H7 (cell line): Measurements from ENCODE around the gene SLC30A3. TPM values are rescaled to one million over a fixed set of nuclear protein-coding genes. Genes with fewer than 3 reads are reported as not detected.
"Not testable (repeated sequence)": the region's sequence is repeated elsewhere in the genome, so short reads cannot be mapped to it uniquely, and the experiment has no call there.

Experiments used
- DNase-seq: peaks from one replicate; pipeline ENCODE4 v3.0.0; 2012
- H3K27me3 ChIP-seq: 2 replicates; pipeline ENCODE4 v1.6.0; 2011; ENCODE audit warnings: mild to moderate bottlenecking, low read length; ENCODE audit not compliant: control insufficient read depth, insufficient read depth
- H3K36me3 ChIP-seq: replicated peaks from 2 replicates; pipeline ENCODE4 v1.5.1; 2011; ENCODE audit warnings: low read length; ENCODE audit not compliant: control insufficient read depth, insufficient read depth
- H3K4me3 ChIP-seq: 2 replicates; pipeline ENCODE4 v1.5.1; 2011; ENCODE audit warnings: low read depth, mild to moderate bottlenecking, control low read depth, low read length, moderate library complexity; ENCODE audit not compliant: insufficient read depth
- total RNA-seq: library from RNA; depleted of rRNA; stranded (reverse); fragments of >200 nt; shearing (Covaris generic); gene quantifications from 2 replicates; pipeline ENCODE4 v1.2.3, GENCODE V29; 2014; rRNA removed

SLC30A3 gene, protein sequence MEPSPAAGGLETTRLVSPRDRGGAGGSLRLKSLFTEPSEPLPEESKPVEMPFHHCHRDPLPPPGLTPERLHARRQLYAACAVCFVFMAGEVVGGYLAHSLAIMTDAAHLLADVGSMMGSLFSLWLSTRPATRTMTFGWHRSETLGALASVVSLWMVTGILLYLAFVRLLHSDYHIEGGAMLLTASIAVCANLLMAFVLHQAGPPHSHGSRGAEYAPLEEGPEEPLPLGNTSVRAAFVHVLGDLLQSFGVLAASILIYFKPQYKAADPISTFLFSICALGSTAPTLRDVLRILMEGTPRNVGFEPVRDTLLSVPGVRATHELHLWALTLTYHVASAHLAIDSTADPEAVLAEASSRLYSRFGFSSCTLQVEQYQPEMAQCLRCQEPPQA
- 0.89 and 1.4 TPM in 2 replicates for total RNA-seq

DNA sequence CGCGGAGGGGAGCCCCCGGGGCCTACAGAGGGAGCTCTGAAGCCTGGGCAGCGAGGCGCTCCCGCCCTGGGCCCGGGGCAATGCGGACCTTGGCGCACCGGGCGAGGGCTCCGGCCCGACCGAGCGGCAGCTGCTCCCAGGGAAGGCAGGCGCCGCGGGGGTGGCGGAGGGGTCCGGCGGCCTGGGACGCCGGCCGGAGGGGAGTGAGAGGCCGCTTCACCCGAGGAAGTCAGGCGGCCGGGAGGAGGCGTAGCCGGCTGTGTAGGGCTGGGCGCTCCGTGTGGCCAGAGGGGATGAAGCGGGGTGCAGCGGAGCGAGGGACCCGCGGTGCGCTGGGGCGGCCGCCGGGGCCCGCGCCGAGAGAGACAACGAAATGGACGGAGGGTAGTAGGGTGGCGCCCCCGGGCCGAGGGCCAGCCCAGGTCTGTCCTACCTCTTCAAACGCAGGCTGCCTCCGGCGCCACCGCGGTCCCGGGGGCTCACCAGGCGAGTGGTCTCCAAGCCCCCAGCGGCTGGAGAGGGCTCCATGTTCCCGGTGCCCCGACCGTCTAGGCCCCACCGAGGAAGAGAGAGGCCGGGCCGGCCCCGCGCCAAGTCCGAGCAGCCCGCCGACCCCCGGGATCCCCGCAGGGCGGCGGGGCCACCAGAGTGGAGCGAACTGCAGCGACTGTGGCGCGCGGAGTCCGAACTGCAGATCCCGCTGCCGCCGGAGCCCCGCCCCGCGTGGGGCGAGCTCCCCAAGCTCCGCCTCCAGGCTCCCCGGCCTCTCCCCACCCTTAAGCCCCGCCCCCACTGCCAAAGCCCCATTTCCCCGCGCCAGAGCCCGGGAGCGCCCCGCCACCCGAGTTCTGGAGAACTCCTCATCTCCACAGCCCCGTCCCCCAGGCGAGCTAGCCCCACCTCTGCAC, at the start of gene SLC30A3:
TSS of gene SLC30A3 (minus strand) at position 669 of the 908 bp plus-strand sequence. CDS start at position 528, 141 bp downstream.
- no peaks in the 10 kb centered on the region for H3K36me3 ChIP-seq
- peak within 1 kb of the TSS; percentile 63 for H3K4me3 ChIP-seq
- peaks cover 71% of the 10 kb centered on the region for H3K27me3 ChIP-seq
- peak; percentile 94 for DNase-seq

- DNase-seq: no peak
- no peaks in the 10 kb centered on the region for H3K36me3 ChIP-seq
- peaks cover 15% of the 10 kb centered on the region for H3K27me3 ChIP-seq
- no peak overlapping the region for H3K4me3 ChIP-seq
Observed at GRCh38 chr2:27312152-27312551, 49.3 kb upstream of the SLC30A3 start.

DNA sequence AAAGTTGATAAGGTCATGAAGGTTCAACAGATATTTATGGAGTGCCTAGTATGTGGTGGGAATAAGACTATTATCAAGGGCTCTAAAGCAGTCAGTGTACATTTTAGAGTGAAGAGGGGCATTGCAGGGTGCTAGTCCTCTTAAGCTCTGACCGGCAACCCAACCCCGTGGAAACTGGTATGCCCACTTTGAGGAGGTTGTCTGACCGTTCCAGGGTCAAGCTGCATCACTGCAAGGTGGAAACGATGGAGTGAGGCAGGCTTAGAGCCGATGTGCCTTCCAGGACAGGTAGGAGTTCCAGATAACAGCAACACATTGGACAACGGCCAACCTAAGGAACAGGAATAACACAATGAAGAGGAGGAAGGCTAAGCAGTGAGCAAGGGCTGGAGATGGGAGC, 46.8 kb upstream of the SLC30A3 start:
- Histone ChIP-seq H3K27me3 (peaks cover 38% of the 10 kb centered on the region), H3K36me3 (no peaks in the 10 kb centered on the region), H3K4me3 (no peak overlapping the region)
- DNase-seq: no peak

DNA sequence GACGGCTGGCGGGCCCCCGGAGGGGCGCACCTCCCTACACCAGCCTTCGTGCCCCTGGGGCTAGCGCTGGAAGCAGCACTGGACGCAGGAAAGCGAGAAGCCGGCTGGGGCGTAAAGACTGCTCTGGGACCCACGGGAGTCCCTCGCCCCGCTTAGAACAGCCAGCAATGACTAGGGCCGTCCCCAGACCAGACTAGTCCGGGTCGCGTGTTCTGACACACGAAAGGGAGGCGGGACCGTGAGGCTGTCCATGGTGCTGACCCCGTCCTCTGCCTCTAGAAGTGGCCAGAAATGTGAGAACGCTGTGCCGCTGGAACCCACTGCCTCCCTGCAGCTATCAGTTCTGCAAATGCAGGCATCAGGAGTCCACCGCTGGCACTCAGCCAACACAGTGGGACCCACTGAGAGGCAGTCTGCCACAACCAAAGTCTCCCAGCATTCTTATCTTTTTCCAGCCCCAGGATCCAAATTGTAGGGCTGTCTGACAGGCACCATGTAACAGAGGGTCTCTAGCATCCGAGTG, 45.6 kb upstream of the SLC30A3 start, which contains the start of gene UCN:
TSS of gene UCN (minus strand) at position 87 of the 523 bp plus-strand sequence. CDS start 550 bp downstream, outside the sequence.
- Histone ChIP-seq H3K4me3 (peak within 1 kb of the TSS; percentile 4; the same call in 1 of the 2 replicates), H3K27me3 (peaks cover 41% of the 10 kb centered on the region)

DNA sequence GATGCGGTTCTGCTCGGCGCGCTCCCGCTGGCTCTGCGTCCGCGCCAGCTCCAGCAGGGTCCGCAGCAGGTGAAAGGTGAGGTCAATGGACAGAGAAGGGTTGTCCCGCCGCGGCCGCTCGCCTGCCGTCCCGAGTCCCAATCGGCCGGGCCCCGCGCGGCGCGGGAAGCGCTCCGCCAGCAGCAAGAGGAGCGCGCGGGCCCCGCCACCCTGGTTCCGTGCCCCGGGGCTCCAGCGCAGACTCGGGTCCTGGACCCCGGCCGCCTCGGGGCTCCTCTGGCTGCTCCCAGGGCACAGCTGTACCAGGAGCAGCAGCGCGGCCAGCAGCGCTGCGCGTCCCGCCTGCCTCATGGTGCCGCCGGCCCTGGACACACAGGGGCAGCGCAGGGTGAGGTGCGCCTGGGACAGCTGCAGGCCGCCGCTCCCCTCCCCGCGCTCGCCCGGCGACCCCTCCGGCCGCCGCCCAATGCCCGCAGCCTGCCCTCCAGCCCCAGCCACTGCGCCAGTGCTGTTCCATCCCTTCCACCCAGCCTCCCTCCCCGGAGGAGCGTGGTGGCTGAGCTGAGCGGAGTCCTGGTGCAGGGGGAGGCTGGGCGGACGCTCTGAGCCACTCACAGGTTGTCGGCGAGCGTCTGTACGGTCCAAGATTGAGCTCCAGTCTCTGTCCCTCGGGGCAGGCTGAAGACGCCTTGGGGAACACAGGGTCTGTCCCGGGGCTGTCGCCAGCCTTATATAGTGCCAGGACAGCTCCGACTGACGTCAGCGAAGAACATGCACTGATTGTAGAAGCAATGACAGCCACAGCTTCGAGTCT, 44.9 kb upstream of the SLC30A3 start:
- H3K27me3 ChIP-seq: peaks cover 41% of the 10 kb centered on the region
- H3K4me3 ChIP-seq: peak overlapping the region; percentile 4; the same call in 1 of the 2 replicates
- DNase-seq: peak; percentile 84

More for the DNA sequence above, 45.6 kb upstream of the SLC30A3 start, which contains the start of gene UCN:
- no peaks in the 10 kb centered on the region for H3K36me3 ChIP-seq
- DNase-seq: peak; percentile 87

DNA sequence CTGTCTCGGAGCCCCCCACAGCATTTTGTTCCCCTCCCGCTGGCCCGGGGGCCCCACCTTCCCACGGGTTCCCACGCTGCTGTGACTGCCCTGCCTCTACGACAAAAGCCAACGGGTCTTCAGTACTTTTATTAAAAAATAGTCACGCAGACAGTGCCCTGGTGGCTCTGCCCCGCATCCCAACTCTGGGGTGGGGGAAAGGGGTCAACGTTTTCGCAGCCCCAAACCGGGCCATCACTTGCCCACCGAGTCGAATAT, 44.4 kb upstream of the SLC30A3 start:
- H3K36me3 ChIP-seq: no peaks in the 10 kb centered on the region
- peaks cover 41% of the 10 kb centered on the region for H3K27me3 ChIP-seq
- H3K4me3 ChIP-seq: peak overlapping the region; percentile 4; the same call in 1 of the 2 replicates
- DNase-seq: no peak

More for the DNA sequence above, 44.9 kb upstream of the SLC30A3 start:
- no peaks in the 10 kb centered on the region for H3K36me3 ChIP-seq

GRCh38 chr2:27306573-27307286, 43.9 kb upstream of the SLC30A3 start:
- H3K27me3 ChIP-seq: peaks cover 41% of the 10 kb centered on the region

DNA sequence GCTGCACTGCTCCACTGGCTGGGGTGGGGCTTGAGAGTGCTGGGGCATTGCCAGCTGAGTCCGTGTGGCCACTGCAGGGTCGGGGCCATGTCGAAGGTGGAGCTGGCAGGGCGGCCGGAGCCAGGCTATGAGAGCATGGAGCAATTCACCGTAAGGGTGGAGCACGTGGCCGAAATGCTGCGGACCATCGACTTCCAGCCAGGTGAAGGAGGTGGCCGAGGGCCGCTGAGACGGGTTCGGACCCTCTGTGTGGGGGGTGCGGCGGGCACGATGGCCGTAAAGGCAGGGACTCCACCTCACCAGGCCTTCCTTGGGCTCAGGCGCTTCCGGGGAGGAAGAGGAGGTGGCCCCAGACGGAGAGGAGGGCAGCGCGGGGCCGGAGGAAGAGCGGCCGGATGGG, 43.3 kb upstream of the SLC30A3 start:
- H3K27me3 ChIP-seq: peaks cover 41% of the 10 kb centered on the region
- DNase-seq: peak; percentile 70
- H3K36me3 ChIP-seq: no peaks in the 10 kb centered on the region
- peak overlapping the region; percentile 24; the same call in 1 of the 2 replicates for H3K4me3 ChIP-seq

More at GRCh38 chr2:27306573-27307286, 43.9 kb upstream of the SLC30A3 start:
- DNase-seq: peak; percentile 82
- peak overlapping the region; percentile 24; the same call in 1 of the 2 replicates for H3K4me3 ChIP-seq
- no peaks in the 10 kb centered on the region for H3K36me3 ChIP-seq

GRCh38 chr2:27305516-27305915, 42.7 kb upstream of the SLC30A3 start:
- DNase-seq: no peak
- H3K36me3 ChIP-seq: no peaks in the 10 kb centered on the region
- H3K27me3 ChIP-seq: peaks cover 41% of the 10 kb centered on the region
- no peak overlapping the region for H3K4me3 ChIP-seq

DNA sequence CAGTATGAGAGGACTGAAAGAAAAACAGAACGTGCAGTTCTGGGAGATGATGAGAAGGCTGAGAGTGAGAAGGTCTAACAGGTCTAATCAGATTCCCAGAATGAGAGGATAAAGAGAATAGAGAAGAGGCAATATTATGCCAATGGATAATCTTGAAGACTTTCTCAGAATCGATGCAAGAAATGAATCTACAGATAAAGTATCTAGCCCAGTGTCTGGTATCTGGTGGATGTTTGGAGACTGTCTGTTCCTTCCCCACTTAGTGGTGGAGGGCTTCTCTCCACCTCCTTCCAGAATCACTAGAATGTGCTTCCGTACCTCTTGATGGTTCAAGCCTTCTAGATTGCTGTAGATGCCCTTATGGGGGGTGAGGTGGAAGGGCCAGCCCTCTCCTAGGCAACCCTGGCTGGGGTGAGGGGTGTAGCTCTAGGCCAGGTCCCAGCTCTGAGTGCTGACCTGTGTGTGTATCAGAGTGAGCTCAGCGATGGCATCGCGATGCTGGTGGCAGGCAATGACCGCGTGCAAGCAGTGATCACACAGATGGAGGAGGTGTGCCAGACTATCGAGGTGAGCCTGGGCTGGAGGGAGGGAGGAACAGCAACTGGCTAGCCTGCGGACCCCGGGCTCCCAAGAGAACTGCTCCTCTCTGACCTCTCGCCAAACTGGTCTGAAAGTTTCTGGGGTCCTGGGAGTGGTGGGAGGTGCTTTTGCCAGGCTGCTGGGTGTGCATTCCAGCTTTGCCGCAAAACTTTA, 41.8 kb upstream of the SLC30A3 start:
- DNase-seq: no peak
- Histone ChIP-seq H3K4me3 (no peak overlapping the region), H3K27me3 (peaks cover 41% of the 10 kb centered on the region), H3K36me3 (no peaks in the 10 kb centered on the region)

DNA sequence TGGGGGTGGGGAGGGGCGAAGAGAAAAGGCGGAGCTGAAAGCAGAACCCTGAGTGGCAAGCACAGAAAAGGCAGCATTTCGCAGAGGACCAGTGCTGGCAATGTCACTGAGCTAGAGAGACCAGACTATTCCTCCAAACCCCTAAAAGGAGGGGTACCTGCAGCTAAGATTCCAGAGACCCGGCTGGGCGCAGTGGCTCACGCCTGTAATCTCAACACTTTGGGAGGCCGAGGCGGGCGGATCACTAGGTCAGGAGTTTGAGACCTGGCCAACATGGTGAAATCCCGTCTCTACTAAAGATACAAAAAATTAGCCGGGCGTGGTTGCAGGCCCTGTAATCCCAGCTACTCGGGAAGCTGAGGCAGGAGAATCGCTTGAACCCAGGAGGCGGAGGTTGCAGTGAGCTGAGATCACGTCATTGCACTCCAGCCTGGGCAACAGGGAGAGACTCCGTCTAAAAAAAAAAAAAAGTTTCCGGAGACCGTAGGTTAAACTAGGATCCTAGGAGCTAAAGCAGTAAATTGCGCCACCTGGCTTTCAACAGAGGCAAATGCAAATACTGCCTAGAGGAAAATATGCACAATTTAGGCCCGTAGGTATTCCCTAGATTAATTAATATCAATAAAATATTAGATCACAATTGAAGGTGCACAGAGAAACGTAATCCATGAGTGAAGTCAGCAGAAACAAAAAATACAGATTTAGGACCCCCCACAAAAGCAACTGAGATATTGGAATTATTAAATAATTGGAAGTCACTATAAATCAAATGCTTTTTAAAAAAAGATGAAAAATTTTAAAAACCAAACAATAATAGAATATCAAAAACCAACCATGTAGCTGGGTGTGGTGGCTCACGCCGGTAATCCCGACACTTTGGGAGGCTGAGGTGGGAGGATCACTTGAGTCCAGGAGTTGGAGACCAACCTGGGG, 40.5 kb upstream of the SLC30A3 start:
- peak; percentile 82 for DNase-seq
- no peak overlapping the region for H3K4me3 ChIP-seq

GRCh38 chr2:27300606-27301005, 37.8 kb upstream of the SLC30A3 start:
- H3K27me3 ChIP-seq: peaks cover 11% of the 10 kb centered on the region
- DNase-seq, H3K4me3 ChIP-seq, H3K36me3 ChIP-seq: not testable (repeated sequence)

More for the DNA sequence above, 40.5 kb upstream of the SLC30A3 start:
- Histone ChIP-seq H3K27me3 (peaks cover 38% of the 10 kb centered on the region), H3K36me3 (no peaks in the 10 kb centered on the region)
